SK-N-SH (cell line): ENCODE measurements around the gene MGLL. TPM values are rescaled to one million over a fixed set of nuclear protein-coding genes. Genes with fewer than 3 reads are reported as not detected.

Experiments
- CTCF ChIA-PET: fragments of 300-600, 350-600 bp; formaldehyde crosslinking; extraction: SDS; loops from one replicate; lab custom pipeline; 2021; lab: Yijun Ruan, JAX
- POLR2A ChIA-PET: fragments of 350-600 bp; sonication (Branson Sonifier 250); formaldehyde crosslinking; extraction: SDS; loops from one replicate; lab custom pipeline; 2020; ENCODE audit warnings: antibody characterized with exemption, inconsistent platforms; lab: Yijun Ruan, JAX
- DNase-seq: peaks from one replicate; pipeline ENCODE4 v3.0.0; 2012
- H2AFZ ChIP-seq: fragments of 200-600 bp; sonication (generic); 2 replicates; pipeline ENCODE4 v1.8.1; 2016; ENCODE audit warnings: antibody characterized with exemption, mild to moderate bottlenecking, low read depth
- H3F3A ChIP-seq: fragments of 200-600 bp; sonication (generic); replicated peaks from 2 replicates; pipeline ENCODE3; 2016; ENCODE audit warnings: antibody characterized with exemption, mild to moderate bottlenecking; ENCODE audit not compliant: insufficient read depth
- H3K27ac ChIP-seq, 2 experiments: fragments of 200-500 bp in 1 of 2; fragments of 200-600 bp in 1 of 2; sonication (Bioruptor generic) in 1 of 2; sonication (generic), shearing (Covaris generic) in 1 of 2; 2 replicates each; pipeline versions ENCODE4 v1.5.1 to v1.6.1; 2014 to 2016; ENCODE audit warnings: low read depth in 2 of 2, inconsistent platforms in 1 of 2, low read length in 1 of 2, mild to moderate bottlenecking in 1 of 2, mixed read lengths in 1 of 2
- H3K27me3 ChIP-seq: fragments of 200-600 bp; sonication (generic), shearing (Covaris generic); 2 replicates; pipeline ENCODE4 v1.6.1; 2016; ENCODE audit warnings: mixed run types; ENCODE audit not compliant: insufficient read depth
- H3K36me3 ChIP-seq, 2 experiments: fragments of 200-500 bp in 1 of 2; fragments of 200-600 bp in 1 of 2; sonication (Bioruptor generic) in 1 of 2; sonication (generic) in 1 of 2; replicated peaks in 1 of 2; 2 replicates each; pipeline versions ENCODE3 to v1.5.1; 2014 to 2016; ENCODE audit warnings: low read length in 1 of 2, mild to moderate bottlenecking in 1 of 2; ENCODE audit not compliant: insufficient read depth in 2 of 2, control insufficient read depth in 1 of 2
- H3K4me1 ChIP-seq, 2 experiments: fragments of 200-500 bp in 1 of 2; fragments of 200-600 bp in 1 of 2; sonication (Bioruptor generic) in 1 of 2; sonication (generic), shearing (Covaris generic) in 1 of 2; 2 replicates each; pipeline versions ENCODE4 v1.5.1 to v1.6.1; 2014 to 2016; ENCODE audit warnings: low read depth in 1 of 2, low read length in 1 of 2, mixed run types in 1 of 2; ENCODE audit not compliant: insufficient read depth in 2 of 2, control insufficient read depth in 1 of 2
- H3K4me2 ChIP-seq: fragments of 200-600 bp; sonication (generic), shearing (Covaris generic); 2 replicates; pipeline ENCODE4 v1.6.1; 2017; ENCODE audit warnings: mixed run types
- H3K4me3 ChIP-seq, 2 experiments: fragments of 200-500 bp in 1 of 2; fragments of 200-600 bp in 1 of 2; sonication (Bioruptor generic) in 1 of 2; sonication (generic), shearing (Covaris generic) in 1 of 2; 2 replicates each; pipeline versions ENCODE4 v1.5.1 to v1.8.1; 2014 to 2016; ENCODE audit warnings: low read depth in 2 of 2, inconsistent platforms in 1 of 2, low read length in 1 of 2, mild to moderate bottlenecking in 1 of 2, mixed read lengths in 1 of 2, moderate library complexity in 1 of 2
- H3K79me2 ChIP-seq: fragments of 200-600 bp; sonication (generic); 2 replicates; pipeline ENCODE4 v1.8.1; 2017; ENCODE audit warnings: mild to moderate bottlenecking; ENCODE audit not compliant: insufficient read depth
- H3K9ac ChIP-seq: fragments of 200-600 bp; sonication (generic); 2 replicates; pipeline ENCODE4 v1.6.1; 2017; ENCODE audit warnings: mixed run types
- H3K9me2 ChIP-seq: fragments of 200-600 bp; sonication (generic); 2 replicates; pipeline ENCODE4 v1.6.1; 2017; ENCODE audit warnings: mixed run types
- H3K9me3 ChIP-seq: fragments of 200-600 bp; sonication (generic); 2 replicates; pipeline ENCODE4 v1.6.1; 2017; ENCODE audit warnings: mixed run types, mild to moderate bottlenecking, moderate library complexity
- H4K20me1 ChIP-seq: fragments of 200-600 bp; sonication (generic); 2 replicates; pipeline ENCODE4 v1.6.1; 2017; ENCODE audit warnings: mild to moderate bottlenecking, mixed run types; ENCODE audit not compliant: insufficient read depth
- CTCF ChIP-seq: fragments of 200-600 bp; sonication (generic); IDR thresholded peaks from 2 replicates; pipeline ENCODE4 v1.6.1; 2017; ENCODE audit warnings: antibody characterized with exemption, mild to moderate bottlenecking, moderate library complexity
- ELF1 ChIP-seq: IDR thresholded peaks from 2 replicates; pipeline ENCODE4 v1.4.0; 2012
- EP300 ChIP-seq, 2 experiments: IDR thresholded peaks; 2 replicates each; pipeline versions ENCODE4 v1.4.0 to v1.6.1; 2012; ENCODE audit warnings: borderline replicate concordance in 1 of 2, low read depth in 1 of 2, low read length in 1 of 2
- PBX3 ChIP-seq: IDR thresholded peaks from 2 replicates; pipeline ENCODE4; 2012
- POLR2AphosphoS5 ChIP-seq: IDR thresholded peaks from 2 replicates; pipeline ENCODE4 v1.6.1; 2012; ENCODE audit warnings: low read depth, low read length
- RAD21 ChIP-seq: IDR thresholded peaks from 2 replicates; pipeline ENCODE4 v1.6.1; 2012; ENCODE audit warnings: mild to moderate bottlenecking, low read length
- RCOR1 ChIP-seq: fragments of 150-350 bp; IDR thresholded peaks from 2 replicates; pipeline ENCODE4 v1.6.1; 2017; ENCODE audit warnings: antibody characterized with exemption, low read length
- RFX5 ChIP-seq: IDR thresholded peaks from 2 replicates; pipeline ENCODE4 v1.6.1; 2012; ENCODE audit warnings: mild to moderate bottlenecking, improper control_type of control experiment, low read length
- SMC3 ChIP-seq: IDR thresholded peaks from 2 replicates; pipeline ENCODE4 v1.6.1; 2012; ENCODE audit warnings: low read depth, low read length, improper control_type of control experiment
- TAF1 ChIP-seq: IDR thresholded peaks from 2 replicates; pipeline ENCODE4 v1.6.1; 2012; ENCODE audit warnings: low read depth, mild to moderate bottlenecking, low read length, moderate library complexity, borderline replicate concordance
- USF2 ChIP-seq: fragments of 150-350 bp; IDR thresholded peaks from 2 replicates; pipeline ENCODE4 v1.6.1; 2017; ENCODE audit warnings: antibody characterized with exemption, low read length, low read depth, borderline replicate concordance
- ZBTB33 ChIP-seq: IDR thresholded peaks from 2 replicates; pipeline ENCODE4 v1.4.0; 2012; ENCODE audit warnings: low read depth, borderline replicate concordance
- WGBS: methylation state at CpG from one replicate; pipeline ENCODE4 v1.1.6; 2017; ENCODE audit warnings: low lambda C conversion rate; 5-methylcytosine and 5-hydroxymethylcytosine counted together
- polyA plus RNA-seq, 3 experiments: library from polyadenylated mRNA; depleted of rRNA; stranded (reverse); fragments of >200 nt; gene quantifications; 2 replicates each; pipeline ENCODE4 v1.2.3, GENCODE V29; 2012
- TF ChIP-seq, protein P1 (sequence below): IDR thresholded peaks from 2 replicates; pipeline ENCODE4 v1.4.0; 2012; ENCODE audit warnings: low read depth
- TF ChIP-seq, protein P2 (sequence below): IDR thresholded peaks from 2 replicates; pipeline ENCODE4 v1.6.1; 2012; ENCODE audit warnings: mild to moderate bottlenecking, low read depth, low read length, moderate library complexity
- TF ChIP-seq, protein P3 (sequence below): IDR thresholded peaks from 2 replicates; pipeline ENCODE4 v1.4.0; 2012; ENCODE audit warnings: low read depth, borderline replicate concordance

The MGLL gene
- polyA plus RNA-seq, 1 of the 3 experiments (the other 2 are of a cell fraction) = 2.2 TPM

DNA sequence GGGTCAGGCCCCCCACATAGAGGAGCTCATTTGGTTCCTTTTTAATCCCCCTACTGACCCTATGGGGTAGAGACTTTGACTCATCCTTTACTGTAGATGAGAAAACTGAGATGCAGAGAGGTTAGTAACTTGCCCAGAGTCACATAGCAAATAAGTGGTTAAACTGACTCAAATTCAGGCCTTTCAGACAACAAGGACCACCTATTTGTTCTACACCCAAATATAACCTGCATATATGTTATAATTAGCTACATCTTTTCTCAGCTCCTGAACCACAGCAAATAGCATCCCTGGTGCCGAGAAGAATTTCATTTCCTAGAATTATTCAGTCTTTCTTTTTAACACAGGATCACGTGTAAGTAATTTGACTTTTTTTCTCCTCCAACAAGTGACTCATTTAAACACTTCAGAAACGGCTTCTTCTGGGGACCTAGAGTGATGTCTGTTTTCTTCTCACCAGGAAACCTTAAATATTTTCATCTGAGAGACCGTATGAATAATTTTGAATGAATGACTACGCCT lies 57.4 kb downstream of the MGLL start:
- Histone ChIP-seq H3K27me3 (no peaks in the 10 kb centered on the region), H3K4me1 (peaks cover 2 to 12% of the 10 kb centered on the region in 2 experiments; a peak in 3 of 4 replicates), H4K20me1 (no peaks in the 10 kb centered on the region), H3K4me2 (no peak overlapping the region), H3K9ac (no peak overlapping the region), H3K36me3 (no peaks in the 10 kb centered on the region), H2AFZ (no peak overlapping the region), H3K9me3 (no peaks in the 10 kb centered on the region), H3F3A (peaks cover 14% of the 10 kb centered on the region), H3K27ac (no peak overlapping the region; a peak in 1 of 4 replicates), H3K79me2 (no peaks in the 10 kb centered on the region), H3K4me3 (no peak overlapping the region), H3K9me2 (no peaks in the 10 kb centered on the region)
- WGBS = 72% methylated on average over 5 of the region's 5 CpGs
- ChIA-PET POLR2A (no interaction called here), CTCF (interaction anchor here (1.8 to 2.5 kb wide), 2 partner anchors 15 to 69 kb away, joined by 7 to 10 read pairs; no protein-coding TSS in a partner anchor)
- no peak for DNase-seq
- TF ChIP-seq SMC3 = no peak
- TF ChIP-seq ZBTB33 = no peak
- no peak for TF ChIP-seq ELF1
- TF ChIP-seq RAD21 = no peak
- no peak for TF ChIP-seq POLR2AphosphoS5
- no peak for TF ChIP-seq RFX5
- TF ChIP-seq, protein P1, sequence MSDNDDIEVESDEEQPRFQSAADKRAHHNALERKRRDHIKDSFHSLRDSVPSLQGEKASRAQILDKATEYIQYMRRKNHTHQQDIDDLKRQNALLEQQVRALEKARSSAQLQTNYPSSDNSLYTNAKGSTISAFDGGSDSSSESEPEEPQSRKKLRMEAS = no peak
- no peak for TF ChIP-seq USF2
- no peak for TF ChIP-seq PBX3
- TF ChIP-seq, protein P2, sequence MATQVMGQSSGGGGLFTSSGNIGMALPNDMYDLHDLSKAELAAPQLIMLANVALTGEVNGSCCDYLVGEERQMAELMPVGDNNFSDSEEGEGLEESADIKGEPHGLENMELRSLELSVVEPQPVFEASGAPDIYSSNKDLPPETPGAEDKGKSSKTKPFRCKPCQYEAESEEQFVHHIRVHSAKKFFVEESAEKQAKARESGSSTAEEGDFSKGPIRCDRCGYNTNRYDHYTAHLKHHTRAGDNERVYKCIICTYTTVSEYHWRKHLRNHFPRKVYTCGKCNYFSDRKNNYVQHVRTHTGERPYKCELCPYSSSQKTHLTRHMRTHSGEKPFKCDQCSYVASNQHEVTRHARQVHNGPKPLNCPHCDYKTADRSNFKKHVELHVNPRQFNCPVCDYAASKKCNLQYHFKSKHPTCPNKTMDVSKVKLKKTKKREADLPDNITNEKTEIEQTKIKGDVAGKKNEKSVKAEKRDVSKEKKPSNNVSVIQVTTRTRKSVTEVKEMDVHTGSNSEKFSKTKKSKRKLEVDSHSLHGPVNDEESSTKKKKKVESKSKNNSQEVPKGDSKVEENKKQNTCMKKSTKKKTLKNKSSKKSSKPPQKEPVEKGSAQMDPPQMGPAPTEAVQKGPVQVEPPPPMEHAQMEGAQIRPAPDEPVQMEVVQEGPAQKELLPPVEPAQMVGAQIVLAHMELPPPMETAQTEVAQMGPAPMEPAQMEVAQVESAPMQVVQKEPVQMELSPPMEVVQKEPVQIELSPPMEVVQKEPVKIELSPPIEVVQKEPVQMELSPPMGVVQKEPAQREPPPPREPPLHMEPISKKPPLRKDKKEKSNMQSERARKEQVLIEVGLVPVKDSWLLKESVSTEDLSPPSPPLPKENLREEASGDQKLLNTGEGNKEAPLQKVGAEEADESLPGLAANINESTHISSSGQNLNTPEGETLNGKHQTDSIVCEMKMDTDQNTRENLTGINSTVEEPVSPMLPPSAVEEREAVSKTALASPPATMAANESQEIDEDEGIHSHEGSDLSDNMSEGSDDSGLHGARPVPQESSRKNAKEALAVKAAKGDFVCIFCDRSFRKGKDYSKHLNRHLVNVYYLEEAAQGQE = no peak
- no peak for TF ChIP-seq TAF1
- no peak for TF ChIP-seq RCOR1
- no peak for TF ChIP-seq EP300 (IDR thresholded peaks at IDR 0.05; ENCODE audit: borderline replicate concordance in 1 of 2, low read depth in 1 of 2, low read length in 1 of 2)
- TF ChIP-seq CTCF = no peak
- TF ChIP-seq, protein P3, sequence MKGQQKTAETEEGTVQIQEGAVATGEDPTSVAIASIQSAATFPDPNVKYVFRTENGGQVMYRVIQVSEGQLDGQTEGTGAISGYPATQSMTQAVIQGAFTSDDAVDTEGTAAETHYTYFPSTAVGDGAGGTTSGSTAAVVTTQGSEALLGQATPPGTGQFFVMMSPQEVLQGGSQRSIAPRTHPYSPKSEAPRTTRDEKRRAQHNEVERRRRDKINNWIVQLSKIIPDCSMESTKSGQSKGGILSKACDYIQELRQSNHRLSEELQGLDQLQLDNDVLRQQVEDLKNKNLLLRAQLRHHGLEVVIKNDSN = no peak
